Mesenteric fat pad (tissue), 1 donor: ENCODE data around the gene KCNK6. TPM values are rescaled to one million over a fixed set of nuclear protein-coding genes. Genes with fewer than 3 reads are reported as not detected.
"Not testable (repeated sequence)": the region's sequence is repeated elsewhere in the genome, so short reads cannot be mapped to it uniquely, and the experiment has no call there.

Source experiments
- DNase-seq: peaks from one replicate; pipeline ENCODE4 v3.0.0-alpha.2; 2020; ENCODE audit warnings: low spot score
- total RNA-seq: library from RNA; stranded (reverse); fragmentation: NEBNext Ultra II Directional; extraction: Animal tissue kit (Norgen Biotek cat#: 25700); gene quantifications from one replicate; pipeline ENCODE4 v1.2.1, GENCODE V29; 2021
- donor health status: DM: yes; HTN: yes; CAD: no.

The KCNK6 gene
- total RNA-seq, 1 donor from 2014 or later: 14.3 TPM

DNA sequence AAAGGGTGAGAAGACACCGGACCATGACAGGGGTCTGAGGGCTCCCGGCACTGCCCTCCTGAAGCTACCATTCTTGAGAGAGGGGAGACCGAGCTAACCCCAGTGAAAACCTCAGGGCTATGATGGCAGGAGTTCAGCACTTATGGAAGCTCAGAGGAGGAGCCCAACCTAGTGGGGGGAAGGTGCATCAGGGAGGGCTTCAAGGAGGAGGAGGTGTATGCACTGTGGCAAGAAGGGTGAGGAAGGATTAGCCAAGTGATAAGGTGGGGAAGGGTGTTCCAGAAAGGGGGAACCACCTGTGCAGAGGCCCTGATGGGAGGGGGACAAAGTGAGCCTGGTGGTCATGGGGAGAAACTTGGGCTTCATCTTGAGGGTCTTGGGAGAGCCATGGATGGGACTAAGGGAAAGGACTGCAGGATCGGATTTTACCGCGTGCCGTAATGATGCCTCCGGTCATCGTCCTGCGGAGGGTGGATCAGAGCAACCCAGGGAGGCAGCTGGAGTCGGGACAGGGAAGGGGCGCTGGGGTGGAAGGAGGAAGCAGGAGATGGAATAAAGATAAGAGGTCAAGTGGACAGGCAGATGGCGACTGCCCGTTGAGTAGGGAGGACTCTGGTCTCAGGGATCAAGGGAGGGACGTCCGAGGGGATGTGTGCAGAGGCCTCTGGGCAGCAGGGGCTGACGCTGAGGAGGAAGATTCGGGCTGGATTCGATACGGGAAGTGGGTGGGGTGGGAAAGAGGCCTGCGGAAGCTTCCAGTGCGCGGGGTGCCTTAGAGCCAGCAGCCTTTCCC is 41.4 kb downstream of the KCNK6 start:
- no peak for DNase-seq

DNA sequence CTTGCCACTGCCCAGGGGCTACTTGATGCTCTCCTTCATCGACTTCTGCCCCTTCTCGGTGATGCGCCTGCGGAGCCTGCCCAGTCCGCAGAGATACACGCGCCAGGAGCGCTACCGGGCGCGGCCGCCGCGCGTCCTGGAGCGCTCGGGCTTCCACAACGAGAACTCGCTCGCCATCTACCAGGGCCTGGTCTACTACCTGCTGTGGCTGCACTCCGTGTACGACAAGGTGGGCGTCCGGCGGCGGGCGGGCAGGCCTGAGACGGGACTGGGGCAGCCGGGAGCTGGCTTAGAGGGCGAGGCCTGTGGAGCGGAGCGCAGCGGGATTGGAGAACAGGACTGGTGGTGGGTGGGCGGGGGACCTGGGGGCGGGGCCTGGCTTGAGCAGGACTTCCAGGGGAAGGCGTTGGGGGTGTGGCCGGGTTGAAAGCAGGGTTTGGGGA is 42.0 kb downstream of the KCNK6 start:
- DNase-seq: peak; percentile 91

DNA sequence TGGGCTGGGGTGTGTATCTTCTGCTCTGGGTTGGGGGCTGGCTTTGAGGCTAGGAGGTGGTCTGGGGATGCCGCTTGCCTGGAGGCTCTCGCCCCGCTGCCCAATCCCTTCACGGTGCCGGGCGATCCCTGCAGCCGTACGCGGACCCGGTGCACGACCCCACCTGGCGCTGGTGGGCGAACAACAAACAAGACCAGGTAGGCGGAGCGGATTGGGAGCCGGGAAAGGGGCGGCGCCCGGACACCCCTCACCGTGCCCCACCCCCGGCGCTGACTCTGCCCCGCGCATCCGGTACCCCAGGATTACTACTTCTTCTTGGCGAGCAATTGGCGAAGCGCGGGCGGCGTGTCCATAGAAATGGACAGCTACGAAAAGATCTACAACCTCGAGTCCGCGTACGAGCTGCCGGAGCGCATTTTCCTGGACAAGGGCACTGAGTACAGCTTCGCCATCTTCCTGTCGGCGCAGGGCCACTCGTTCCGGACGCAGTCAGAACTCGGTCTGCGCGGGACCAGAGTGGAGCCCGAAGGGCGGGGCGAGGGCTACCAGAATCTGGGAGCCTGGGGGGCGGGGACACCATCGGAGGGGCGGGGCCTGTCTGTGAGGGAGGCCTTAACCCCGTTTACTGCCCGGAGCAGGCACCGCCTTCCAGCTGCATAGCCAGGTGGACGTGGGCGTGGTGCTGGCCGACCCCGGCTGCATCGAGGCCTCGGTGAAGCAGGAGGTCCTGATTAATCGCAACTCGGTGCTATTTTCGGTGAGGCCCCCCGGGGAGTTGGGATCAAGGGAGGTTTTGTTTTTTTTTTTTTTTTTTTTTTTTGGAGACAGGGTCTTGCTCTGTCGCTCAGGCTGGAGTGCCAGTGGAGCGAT is 42.7 kb downstream of the KCNK6 start:
- peak; percentile 91 for DNase-seq

DNA sequence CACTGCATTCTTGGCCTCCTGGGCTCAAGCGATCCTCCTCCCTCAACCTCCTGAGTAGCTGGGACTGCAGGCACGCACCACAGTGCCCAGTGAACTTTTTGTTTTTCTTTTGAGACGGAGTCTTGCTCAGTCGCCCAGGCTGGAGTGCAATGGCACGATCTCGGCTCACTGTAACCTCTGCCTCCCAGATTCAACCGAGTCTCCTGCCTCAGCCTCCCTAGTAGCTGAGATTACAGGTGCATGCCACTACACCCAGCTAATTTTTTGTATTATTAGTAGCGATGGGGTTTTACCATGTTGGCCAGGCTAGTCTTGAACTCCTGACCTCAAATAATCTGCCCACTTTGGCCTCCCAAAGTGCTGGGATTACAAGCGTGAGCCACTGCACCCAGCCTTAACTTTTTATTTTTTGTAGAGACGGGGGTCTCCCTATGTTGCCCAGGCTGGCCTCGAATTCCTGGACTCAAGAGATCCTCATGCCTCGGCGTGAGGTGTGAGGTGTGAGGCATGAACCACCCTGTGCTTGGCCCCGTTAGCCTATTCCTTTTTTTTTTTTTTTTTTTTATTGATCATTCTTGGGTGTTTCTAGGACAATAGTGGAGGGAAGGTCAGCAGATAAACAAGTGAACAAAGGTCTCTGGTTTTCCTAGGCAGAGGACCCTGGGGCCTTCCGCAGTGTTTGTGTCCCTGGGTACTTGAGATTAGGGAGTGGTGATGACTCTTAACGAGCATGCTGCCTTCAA is 43.5 kb downstream of the KCNK6 start:
- DNase-seq: not testable (repeated sequence)

DNA sequence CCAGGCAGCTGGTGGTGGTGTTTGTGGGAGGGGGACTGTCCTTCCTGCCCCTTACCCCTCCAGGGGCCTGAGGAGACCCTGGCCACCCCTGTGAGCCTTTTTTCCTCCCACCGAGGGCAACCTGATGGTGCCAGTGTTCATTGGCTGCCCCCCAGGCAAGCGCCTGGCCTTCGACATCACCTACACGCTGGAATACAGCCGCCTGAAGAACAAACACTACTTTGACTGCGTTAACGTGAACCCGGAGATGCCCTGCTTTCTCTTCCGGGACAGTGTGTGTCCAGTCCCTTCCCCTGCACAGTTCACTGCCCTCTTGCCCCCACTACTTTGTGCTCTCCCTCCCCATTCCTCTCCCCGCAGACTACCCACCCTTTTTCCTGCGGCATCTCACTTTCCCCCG is 47.4 kb downstream of the KCNK6 start:
- DNase-seq: no peak

DNA sequence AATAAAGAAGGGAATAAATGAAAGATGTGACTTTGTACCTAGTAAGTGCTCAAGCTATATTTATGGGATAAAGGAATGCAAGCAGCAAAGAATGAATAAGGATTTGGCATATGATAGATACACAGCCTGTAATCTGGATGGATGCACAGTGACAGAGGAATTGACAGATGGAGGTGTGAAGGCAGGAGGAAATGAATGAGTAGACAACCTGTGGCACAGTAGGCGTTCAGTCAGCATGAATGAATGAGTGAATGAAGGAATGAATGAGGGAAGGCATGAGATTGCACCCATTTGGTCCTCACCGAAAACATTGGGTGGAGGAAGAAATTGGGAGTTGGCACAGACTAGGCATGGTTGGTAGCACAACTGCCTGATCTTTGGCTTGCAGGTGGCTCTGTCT is 49.9 kb downstream of the KCNK6 start:
- no peak for DNase-seq

DNA sequence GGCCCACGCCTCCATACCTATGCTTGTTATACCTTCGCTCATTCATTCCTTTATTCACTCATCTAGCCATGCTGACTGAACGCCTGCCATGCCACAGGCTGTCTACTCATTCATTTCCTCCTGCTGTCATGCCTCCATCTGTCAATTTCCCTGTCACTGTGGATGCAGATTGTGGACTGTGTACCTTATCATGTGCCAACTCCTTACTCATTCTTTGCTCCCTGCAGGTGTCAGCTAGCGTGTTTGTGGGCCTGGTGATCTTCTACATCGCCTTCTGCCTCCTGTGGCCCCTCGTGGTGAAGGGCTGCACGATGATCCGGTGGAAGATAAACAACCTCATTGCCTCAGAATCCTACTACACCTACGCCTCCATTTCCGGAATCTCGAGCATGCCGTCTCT is 50.7 kb downstream of the KCNK6 start:
- no peak for DNase-seq

DNA sequence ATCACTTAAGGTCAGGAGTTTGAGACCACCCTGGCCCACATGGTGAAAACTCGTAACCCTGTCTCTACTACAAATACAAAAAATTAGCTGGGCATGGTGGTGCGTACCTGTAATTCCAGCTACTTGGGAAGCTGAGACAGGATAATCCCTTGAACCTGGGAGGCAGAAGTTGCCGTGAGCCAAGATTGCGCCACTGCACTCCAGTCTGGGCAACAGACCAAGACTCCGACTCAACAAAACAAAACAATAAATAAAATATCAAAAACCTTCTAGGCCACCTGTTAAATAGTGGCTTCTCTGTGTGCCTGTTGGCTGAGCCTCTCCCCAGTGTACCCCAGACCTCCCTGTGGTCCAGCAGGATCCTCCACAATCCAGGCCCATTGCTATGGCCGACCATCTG is 51.4 kb downstream of the KCNK6 start:
- no peak for DNase-seq

DNA sequence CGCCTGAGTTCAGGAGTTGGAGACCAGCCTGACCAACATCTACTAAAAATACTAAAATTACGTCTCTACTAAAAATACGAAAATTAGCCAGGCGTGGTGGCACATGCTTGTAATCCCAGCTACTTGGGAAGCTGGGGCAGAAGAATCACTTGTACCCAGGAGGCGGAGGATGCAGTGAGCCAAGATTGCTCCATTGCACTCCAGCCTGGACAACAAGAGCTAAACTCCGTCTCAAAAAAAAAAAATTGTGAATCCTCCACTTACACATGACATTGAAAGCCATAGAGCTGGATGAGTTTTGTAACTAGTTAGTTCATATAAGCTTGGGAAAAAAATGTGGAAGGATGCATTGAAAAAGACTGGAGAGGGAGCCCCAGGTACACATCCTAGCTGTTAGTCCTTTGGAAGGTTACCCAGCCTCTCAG is 54.3 kb downstream of the KCNK6 start:
- DNase-seq: no peak

DNA sequence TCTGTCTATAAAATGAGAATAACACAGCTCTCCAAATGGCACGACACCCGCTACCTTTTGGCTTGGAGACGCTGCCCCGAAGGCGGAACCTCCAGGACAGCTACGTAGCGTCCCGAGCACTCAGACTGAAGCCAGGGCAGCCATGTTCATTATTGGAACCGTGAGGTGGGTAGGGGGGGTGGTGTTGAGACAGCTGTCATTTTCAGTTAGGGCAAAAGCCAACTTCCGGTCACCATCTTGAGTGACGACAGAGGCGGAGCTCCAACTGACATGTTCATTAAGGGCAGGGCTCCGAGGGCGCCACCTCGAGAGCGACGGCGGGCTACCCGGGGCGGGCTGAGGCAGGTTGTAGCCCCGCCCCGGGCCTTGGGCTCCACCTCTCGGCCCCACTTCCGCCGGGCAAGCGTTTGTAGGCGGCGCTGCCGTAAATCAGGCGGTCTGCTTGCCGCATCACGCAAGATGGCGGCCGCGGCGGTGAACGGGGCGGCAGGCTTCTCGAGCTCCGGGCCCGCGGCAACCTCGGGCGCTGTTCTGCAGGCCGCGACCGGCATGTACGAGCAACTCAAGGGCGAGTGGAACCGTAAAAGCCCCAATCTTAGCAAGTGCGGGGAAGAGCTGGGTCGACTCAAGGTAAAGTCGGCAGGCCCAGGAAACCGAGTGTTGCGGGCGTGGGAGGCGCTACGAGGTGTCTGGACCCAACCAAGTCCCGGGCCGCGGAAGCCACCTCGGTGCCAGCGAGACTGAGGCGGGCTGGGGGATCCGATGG is 54.9 kb downstream of the KCNK6 start, which contains the start of gene PSMD8:
TSS of gene PSMD8 (plus strand) at position 240 of the 766 bp plus-strand sequence. CDS start at position 271, 31 bp downstream.
- DNase-seq: peak; percentile 100

DNA sequence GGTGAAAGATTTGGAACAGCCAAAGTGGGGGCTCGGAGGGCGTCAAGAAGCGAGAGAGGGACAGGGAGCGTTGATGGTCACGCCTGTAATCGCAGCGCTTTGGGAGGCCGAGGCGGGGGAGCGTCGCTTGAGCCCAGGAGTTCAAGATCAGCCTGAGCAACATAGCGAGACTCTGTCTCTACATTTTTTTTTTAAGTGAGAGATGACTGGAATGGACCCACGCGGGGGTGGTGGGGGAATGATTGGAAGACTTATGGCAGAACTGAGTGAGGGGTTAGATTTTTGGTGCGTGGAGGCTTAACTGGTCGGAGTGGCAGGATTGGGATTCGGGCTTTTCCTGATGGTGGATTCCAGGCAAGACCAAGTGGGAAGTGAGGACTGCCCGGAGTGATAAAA is 55.5 kb downstream of the KCNK6 start:
- DNase-seq: no peak

DNA sequence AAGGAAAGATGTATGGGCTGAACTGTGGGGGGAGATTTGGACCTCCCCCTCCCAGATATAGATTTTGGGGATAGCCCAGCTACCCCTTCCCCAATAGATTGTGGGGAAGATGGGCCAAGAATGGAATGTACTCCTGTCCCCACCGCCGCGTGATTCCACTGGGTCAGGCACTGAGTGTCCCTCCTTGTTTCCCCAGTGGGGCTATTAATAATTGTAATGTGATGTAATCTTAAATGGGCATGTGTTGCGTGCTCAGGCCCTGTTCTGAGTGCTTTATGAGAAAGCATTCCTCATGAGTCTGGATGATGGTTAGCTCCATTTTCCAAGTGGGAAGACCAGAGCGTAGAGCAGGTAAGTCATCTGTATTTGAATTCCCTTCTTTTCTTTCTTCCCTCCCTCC is 56.1 kb downstream of the KCNK6 start:
- DNase-seq: no peak

DNA sequence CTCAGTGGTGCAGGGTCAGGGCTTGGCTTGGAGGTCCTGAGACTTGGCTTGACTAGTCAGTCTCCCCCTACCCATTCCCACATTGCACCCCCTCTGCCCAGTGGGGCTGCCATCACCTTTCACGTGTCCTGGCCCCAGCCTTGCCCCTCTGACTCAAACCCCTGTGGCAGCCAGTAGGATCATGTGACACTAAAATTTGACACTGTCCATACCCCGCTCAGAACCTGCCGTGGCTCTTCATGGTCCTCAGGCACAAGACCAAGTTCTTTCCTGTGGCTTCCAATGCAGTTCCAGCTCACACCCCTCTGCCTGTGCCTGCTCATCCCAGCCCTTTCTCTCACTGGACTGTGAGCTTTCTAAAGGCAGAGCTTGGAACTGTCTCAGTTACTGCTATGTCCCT is 56.9 kb downstream of the KCNK6 start:
- no peak for DNase-seq

DNA sequence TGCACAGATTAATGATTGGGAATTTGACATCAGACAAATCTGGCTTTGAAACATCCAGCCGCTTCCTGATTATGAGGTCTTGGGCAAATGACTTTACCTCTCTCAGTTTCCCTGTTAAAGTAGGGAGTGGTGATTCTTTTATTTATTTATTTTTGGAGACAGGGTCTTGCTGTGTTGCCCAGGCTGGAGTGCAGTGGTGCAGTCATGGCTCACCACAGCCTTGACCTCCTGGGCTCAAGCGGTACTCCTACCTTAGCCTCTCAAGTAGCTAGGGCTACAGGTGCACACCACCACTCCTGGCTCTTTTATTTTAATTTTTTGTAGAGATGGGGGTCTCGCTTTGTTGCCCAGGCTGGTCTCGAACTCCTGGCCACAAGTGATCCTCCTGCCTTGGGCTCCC is 57.4 kb downstream of the KCNK6 start:
- DNase-seq: no peak

DNA sequence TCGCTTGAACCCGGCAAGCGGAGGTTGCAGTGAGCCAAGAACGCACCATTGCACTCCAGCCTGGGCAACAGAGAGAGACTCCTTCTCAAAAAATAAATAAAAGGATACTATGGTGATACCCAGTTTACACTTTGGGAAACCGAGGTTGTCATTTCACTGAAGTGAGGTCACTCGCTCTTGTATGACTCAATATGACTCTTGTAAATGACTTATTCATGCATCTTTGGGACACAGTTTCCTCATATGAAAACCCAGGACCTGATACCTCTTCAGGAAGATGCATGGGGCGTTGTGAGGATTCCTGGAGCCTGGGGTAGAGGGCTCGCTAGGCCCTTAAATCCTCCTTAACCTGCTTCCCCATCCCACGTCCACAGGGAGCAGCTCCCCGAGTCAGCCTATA is 59.2 kb downstream of the KCNK6 start:
- no peak for DNase-seq

DNA sequence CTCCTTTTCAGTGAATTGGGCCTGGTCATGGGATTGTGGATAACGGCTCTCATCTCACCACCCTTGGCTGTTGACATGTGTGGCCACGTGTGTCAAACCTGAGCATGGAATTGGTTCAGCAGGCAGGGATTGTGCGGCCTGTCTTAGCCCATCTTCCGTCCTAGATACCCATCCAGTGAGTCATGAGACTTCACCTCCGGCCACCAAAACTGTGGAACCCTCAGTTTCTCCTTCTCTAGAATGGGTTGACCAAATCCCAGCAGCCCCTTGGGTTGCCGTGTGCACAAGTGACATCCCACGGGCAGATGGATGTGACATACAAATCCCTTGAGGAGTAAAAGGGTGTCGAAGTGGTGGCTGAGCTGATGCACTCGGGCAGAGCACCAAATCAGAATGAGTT is 61.5 kb downstream of the KCNK6 start:
- DNase-seq: no peak

Other genes starting within 250 kb of the KCNK6 start
- not detected for gene DPF1, start 95.6 kb upstream of the KCNK6 start, total RNA-seq
- gene PPP1R14A, start 63.5 kb upstream of the KCNK6 start, total RNA-seq: 193 TPM
- gene SPINT2, start 55.3 kb upstream of the KCNK6 start, total RNA-seq: 13.8 TPM
- 2.2 TPM for gene C19orf33, start 15.6 kb upstream of the KCNK6 start, total RNA-seq
- gene YIF1B, start 3.9 kb upstream of the KCNK6 start, total RNA-seq: 36.5 TPM
- 3.2 TPM for gene CATSPERG, start 16.0 kb downstream of the KCNK6 start, total RNA-seq
- 288 TPM for gene PSMD8, start 54.7 kb downstream of the KCNK6 start, total RNA-seq
- gene GGN, start 68.2 kb downstream of the KCNK6 start, total RNA-seq: 1.0 TPM
- gene SPRED3, start 68.9 kb downstream of the KCNK6 start, total RNA-seq: 2.2 TPM
- 11.8 TPM for gene FAM98C, start 83.2 kb downstream of the KCNK6 start, total RNA-seq
- 8.4 TPM for gene RASGRP4, start 106.4 kb downstream of the KCNK6 start, total RNA-seq
- 4.8 TPM for gene RYR1, start 113.8 kb downstream of the KCNK6 start, total RNA-seq